T-helper 17 cell (primary cell): ENCODE measurements around the gene SYT12. TPM values are rescaled to one million over a fixed set of nuclear protein-coding genes. Genes with fewer than 3 reads are reported as not detected.

Experiments used
- ATAC-seq: fragments of 150-1000 bp; cut with Tn5 transposase; 2 replicates; pipeline ENCODE4 v1.10.0; 2021; ENCODE audit warnings: mild to moderate bottlenecking, moderate library complexity
- DNase-seq, 3 donors: peaks; one replicate each; pipeline versions ENCODE4 v3.0.0 to v3.0.0-alpha.2; 2020 to 2021
- H3K9me3 ChIP-seq: one replicate; pipeline ENCODE4 v1.7.0; 2013; ENCODE audit warnings: low read length, mild to moderate bottlenecking; ENCODE audit not compliant: control insufficient read depth, poor library complexity, severe bottlenecking
- H3K27ac Mint-ChIP-seq: one replicate; pipeline ENCODE4 v1.8.0; 2022; ENCODE audit warnings: mild to moderate bottlenecking, moderate library complexity, mixed read lengths
- H3K27me3 Mint-ChIP-seq: one replicate; pipeline ENCODE4 v1.8.0; 2022; ENCODE audit warnings: mixed read lengths
- H3K36me3 Mint-ChIP-seq: one replicate; pipeline ENCODE4 v1.8.0; 2022; ENCODE audit warnings: low read depth, mixed read lengths
- H3K4me1 Mint-ChIP-seq: one replicate; pipeline ENCODE4 v1.8.0; 2022; ENCODE audit warnings: mild to moderate bottlenecking, mixed read lengths
- H3K4me3 Mint-ChIP-seq: one replicate; pipeline ENCODE4 v1.8.0; 2022; ENCODE audit warnings: mild to moderate bottlenecking, moderate library complexity, mixed read lengths
- total RNA-seq, 4 donors: library from RNA in 2 of 4; stranded (reverse) in 2 of 4; gene quantifications; one replicate each; pipeline ENCODE4 v1.2.3 and lab custom pipeline; 2022 to 2026

SYT12 gene
- total RNA-seq, 2 donors from 2014 or later = not detected

- DNase-seq (no peak), ATAC-seq (no peak)
- Mint-ChIP-seq H3K4me1 (peaks cover 9% of the 10 kb centered on the region), H3K27ac (no peak overlapping the region), H3K36me3 (no peaks in the 10 kb centered on the region), H3K4me3 (no peak overlapping the region), H3K27me3 (peaks cover 10% of the 10 kb centered on the region)
- H3K9me3 ChIP-seq = no peaks in the 10 kb centered on the region
These were observed 35.6 kb downstream of the SYT12 start for GRCh38 chr11:67058506-67058905.

GRCh38 chr11:67059671-67060070 is 36.7 kb downstream of the SYT12 start:
- DNase-seq = no peak
- Mint-ChIP-seq H3K36me3 (peaks cover 2% of the 10 kb centered on the region), H3K4me1 (peaks cover 7% of the 10 kb centered on the region), H3K4me3 (no peak overlapping the region), H3K27ac (no peak overlapping the region), H3K27me3 (no peaks in the 10 kb centered on the region)
- ATAC-seq = no peak
- no peaks in the 10 kb centered on the region for H3K9me3 ChIP-seq

- no peak overlapping the region for H3K27ac Mint-ChIP-seq
- H3K4me1 Mint-ChIP-seq = peaks cover 7% of the 10 kb centered on the region
- H3K4me3 Mint-ChIP-seq = no peak overlapping the region
- H3K9me3 ChIP-seq = no peaks in the 10 kb centered on the region
- DNase-seq = no peak
- no peaks in the 10 kb centered on the region for H3K27me3 Mint-ChIP-seq
- H3K36me3 Mint-ChIP-seq = peaks cover 2% of the 10 kb centered on the region
- ATAC-seq = no peak
These were observed 37.2 kb downstream of the SYT12 start for GRCh38 chr11:67060111-67060522.

GRCh38 chr11:67062526-67063373 is 39.8 kb downstream of the SYT12 start:
- no peaks in the 10 kb centered on the region for H3K9me3 ChIP-seq
- H3K4me1 Mint-ChIP-seq = no peaks in the 10 kb centered on the region
- DNase-seq (no peak), ATAC-seq (no peak)
- no peaks in the 10 kb centered on the region for H3K27me3 Mint-ChIP-seq
- H3K4me3 Mint-ChIP-seq = no peak overlapping the region
- H3K36me3 Mint-ChIP-seq = peaks cover 2% of the 10 kb centered on the region
- peak overlapping the region; percentile 1 for H3K27ac Mint-ChIP-seq

- no peaks in the 10 kb centered on the region for H3K27me3 Mint-ChIP-seq
- no peaks in the 10 kb centered on the region for H3K4me1 Mint-ChIP-seq
- no peak overlapping the region for H3K4me3 Mint-ChIP-seq
- DNase-seq (no peak), ATAC-seq (no peak)
- H3K27ac Mint-ChIP-seq = no peak overlapping the region
- H3K36me3 Mint-ChIP-seq = peaks cover 2% of the 10 kb centered on the region
- H3K9me3 ChIP-seq = no peaks in the 10 kb centered on the region
These were observed 43.4 kb downstream of the SYT12 start for GRCh38 chr11:67066333-67066709.

- Mint-ChIP-seq H3K4me3 (peak overlapping the region; percentile 76), H3K4me1 (peaks cover 5% of the 10 kb centered on the region)
These were observed 48.7 kb downstream of the SYT12 start for GRCh38 chr11:67071420-67072284.

GRCh38 chr11:67072295-67072694 is 49.4 kb downstream of the SYT12 start:
- H3K4me3 Mint-ChIP-seq = no peak overlapping the region
- ATAC-seq (no peak), DNase-seq (no peak)
- H3K27me3 Mint-ChIP-seq = peaks cover 22% of the 10 kb centered on the region
- no peaks in the 10 kb centered on the region for H3K36me3 Mint-ChIP-seq
- no peaks in the 10 kb centered on the region for H3K9me3 ChIP-seq
- peaks cover 5% of the 10 kb centered on the region for H3K4me1 Mint-ChIP-seq
- no peak overlapping the region for H3K27ac Mint-ChIP-seq

More at GRCh38 chr11:67071420-67072284, 48.7 kb downstream of the SYT12 start:
- H3K9me3 ChIP-seq = no peaks in the 10 kb centered on the region
- H3K27ac Mint-ChIP-seq = no peak overlapping the region
- H3K36me3 Mint-ChIP-seq = no peaks in the 10 kb centered on the region
- H3K27me3 Mint-ChIP-seq = peaks cover 20% of the 10 kb centered on the region
- ATAC-seq (peak; percentile 92), DNase-seq (peak; percentile 53 to 67 (median 55))

GRCh38 chr11:67073908-67074307 is 51.0 kb downstream of the SYT12 start:
- Mint-ChIP-seq H3K36me3 (no peaks in the 10 kb centered on the region), H3K4me1 (peaks cover 5% of the 10 kb centered on the region)
- ATAC-seq = no peak

GRCh38 chr11:67076202-67076601 is 53.3 kb downstream of the SYT12 start:
- DNase-seq = no peak
- H3K27ac Mint-ChIP-seq = no peak overlapping the region
- peaks cover 5% of the 10 kb centered on the region for H3K4me1 Mint-ChIP-seq
- H3K27me3 Mint-ChIP-seq = peaks cover 22% of the 10 kb centered on the region
- no peaks in the 10 kb centered on the region for H3K9me3 ChIP-seq
- no peak for ATAC-seq
- H3K36me3 Mint-ChIP-seq = no peaks in the 10 kb centered on the region
- H3K4me3 Mint-ChIP-seq = no peak overlapping the region

More at GRCh38 chr11:67073908-67074307, 51.0 kb downstream of the SYT12 start:
- no peaks in the 10 kb centered on the region for H3K9me3 ChIP-seq
- peaks cover 22% of the 10 kb centered on the region for H3K27me3 Mint-ChIP-seq
- DNase-seq = no peak
- H3K27ac Mint-ChIP-seq = no peak overlapping the region
- H3K4me3 Mint-ChIP-seq = no peak overlapping the region

- no peak for DNase-seq
- peaks cover 9% of the 10 kb centered on the region for H3K4me1 Mint-ChIP-seq
- no peak overlapping the region for H3K4me3 Mint-ChIP-seq
- H3K27ac Mint-ChIP-seq = no peak overlapping the region
- no peaks in the 10 kb centered on the region for H3K36me3 Mint-ChIP-seq
- H3K9me3 ChIP-seq = no peaks in the 10 kb centered on the region
- H3K27me3 Mint-ChIP-seq = peaks cover 20% of the 10 kb centered on the region
- no peak for ATAC-seq
These were observed 56.3 kb downstream of the SYT12 start for GRCh38 chr11:67079065-67079705.

GRCh38 chr11:67082071-67082791 is 59.3 kb downstream of the SYT12 start:
- H3K4me3 Mint-ChIP-seq = peak overlapping the region; percentile 61
- ATAC-seq (no peak), DNase-seq (no peak)
- peaks cover 5% of the 10 kb centered on the region for H3K27me3 Mint-ChIP-seq
- no peaks in the 10 kb centered on the region for H3K36me3 Mint-ChIP-seq
- H3K9me3 ChIP-seq = no peaks in the 10 kb centered on the region
- peaks cover 6% of the 10 kb centered on the region for H3K4me1 Mint-ChIP-seq
- no peak overlapping the region for H3K27ac Mint-ChIP-seq

- no peaks in the 10 kb centered on the region for H3K9me3 ChIP-seq
- H3K4me3 Mint-ChIP-seq = no peak overlapping the region
- no peak for DNase-seq
- H3K4me1 Mint-ChIP-seq = peaks cover 6% of the 10 kb centered on the region
- H3K27me3 Mint-ChIP-seq = peaks cover 5% of the 10 kb centered on the region
- no peak for ATAC-seq
- no peaks in the 10 kb centered on the region for H3K36me3 Mint-ChIP-seq
- no peak overlapping the region for H3K27ac Mint-ChIP-seq
These were observed 60.9 kb downstream of the SYT12 start for GRCh38 chr11:67083786-67084366.
